SK-N-SH treated with all-trans-retinoic acid at 6 μM for 48 hours (cell line): ENCODE measurements around the gene C12orf75.

Experiments used
- ATAC-seq: fragments of 200-7000 bp; cut with Tn5 transposase; 3 replicates; pipeline ENCODE4 v1.9.1; 2020; ENCODE audit warnings: mild to moderate bottlenecking, moderate library complexity
- BACH2 ChIP-seq: fragments of 250-450 bp; sonication (Bioruptor Pico); IDR thresholded peaks from 2 replicates; pipeline ENCODE4 v1.9.0; 2021; ENCODE audit warnings: mild to moderate bottlenecking, borderline replicate concordance
- CSDC2 ChIP-seq: fragments of 250-450 bp; sonication (Bioruptor Pico); IDR thresholded peaks from 2 replicates; pipeline ENCODE4 v1.5.0; 2020; ENCODE audit warnings: mild to moderate bottlenecking, moderate library complexity
- ESRRG ChIP-seq: fragments of 250-450 bp; sonication (Bioruptor Pico); IDR thresholded peaks from 2 replicates; pipeline ENCODE4 v1.6.1; 2021; ENCODE audit warnings: mild to moderate bottlenecking
- GLIS3 ChIP-seq: fragments of 250-450 bp; sonication (Bioruptor Pico); IDR thresholded peaks from 2 replicates; pipeline ENCODE4 v1.5.0; 2020; ENCODE audit warnings: mild to moderate bottlenecking, moderate library complexity
- ISL1 ChIP-seq: fragments of 250-450 bp; sonication (Bioruptor Pico); IDR thresholded peaks from 2 replicates; pipeline ENCODE4 v2.1.2; 2022; ENCODE audit warnings: mild to moderate bottlenecking, moderate library complexity
- OSR1 ChIP-seq: fragments of 250-450 bp; sonication (Bioruptor Pico); IDR thresholded peaks from 2 replicates; pipeline ENCODE4 v1.8.0; 2022; ENCODE audit warnings: moderate library complexity, mild to moderate bottlenecking, inconsistent platforms
- PPARA ChIP-seq: fragments of 250-450 bp; sonication (Bioruptor Pico); IDR thresholded peaks from 2 replicates; pipeline ENCODE4 v1.5.0; 2020; ENCODE audit warnings: mild to moderate bottlenecking, borderline replicate concordance
- RARB ChIP-seq: fragments of 250-450 bp; sonication (Bioruptor Pico); IDR thresholded peaks from 2 replicates; pipeline ENCODE4 v1.8.0; 2021; ENCODE audit warnings: mild to moderate bottlenecking, moderate library complexity
- TCF4 ChIP-seq: fragments of 250-450 bp; sonication (Bioruptor Pico); IDR thresholded peaks from 2 replicates; pipeline ENCODE4 v1.8.0; 2021; ENCODE audit warnings: mild to moderate bottlenecking, moderate library complexity, borderline replicate concordance
- TOX ChIP-seq: fragments of 250-450 bp; sonication (Bioruptor Pico); IDR thresholded peaks from 2 replicates; pipeline ENCODE4 v1.8.0; 2021; ENCODE audit warnings: mild to moderate bottlenecking, moderate library complexity, borderline replicate concordance
- ZC3H10 ChIP-seq: fragments of 250-450 bp; sonication (Bioruptor Pico); IDR thresholded peaks from 2 replicates; pipeline ENCODE4 v1.5.1; 2021; ENCODE audit warnings: mild to moderate bottlenecking, moderate library complexity
- ZFP3 ChIP-seq: fragments of 250-450 bp; sonication (Bioruptor Pico); IDR thresholded peaks from 2 replicates; pipeline ENCODE4 v1.5.0; 2020; ENCODE audit warnings: mild to moderate bottlenecking, moderate library complexity
- ZFP30 ChIP-seq: fragments of 450-650 bp; formaldehyde crosslinking; IDR thresholded peaks from 2 replicates; pipeline ENCODE4 v1.5.0; 2022; ENCODE audit warnings: mild to moderate bottlenecking, moderate library complexity
- ZNF565 ChIP-seq: fragments of 450-650 bp; formaldehyde crosslinking; conservative IDR thresholded peaks from 2 replicates; pipeline ENCODE4 v1.5.0; 2020; ENCODE audit warnings: low read depth, mild to moderate bottlenecking, moderate library complexity
- ZNF70 ChIP-seq: fragments of 450-650 bp; formaldehyde crosslinking; IDR thresholded peaks from 2 replicates; pipeline ENCODE4 v1.5.0; 2020; ENCODE audit warnings: mild to moderate bottlenecking, moderate library complexity
- ZNF8 ChIP-seq: fragments of 450-650 bp; formaldehyde crosslinking; IDR thresholded peaks from 2 replicates; pipeline ENCODE4 v1.5.0; 2020; ENCODE audit warnings: mild to moderate bottlenecking, moderate library complexity
- TF ChIP-seq, protein P1 (sequence below): fragments of 250-450 bp; sonication (Bioruptor Pico); IDR thresholded peaks from 2 replicates; pipeline ENCODE4 v1.5.0; 2020; ENCODE audit warnings: mild to moderate bottlenecking, moderate library complexity
- TF ChIP-seq, protein P2 (sequence below): fragments of 250-450 bp; sonication (Bioruptor Pico); IDR thresholded peaks from 2 replicates; pipeline ENCODE4 v1.8.0; 2020; ENCODE audit warnings: mild to moderate bottlenecking, moderate library complexity, borderline replicate concordance
- TF ChIP-seq, protein P3 (sequence below): fragments of 250-450 bp; sonication (Bioruptor Pico); IDR thresholded peaks from 2 replicates; pipeline ENCODE4 v1.5.1; 2020; ENCODE audit warnings: low read depth, mild to moderate bottlenecking, moderate library complexity
- TF ChIP-seq, protein P4 (sequence below): fragments of 250-450 bp; sonication (Bioruptor Pico); IDR thresholded peaks from 2 replicates; pipeline ENCODE4 v1.5.1; 2021; ENCODE audit warnings: mild to moderate bottlenecking, moderate library complexity
- TF ChIP-seq, protein P5 (sequence below): fragments of 250-450 bp; sonication (Bioruptor Pico); IDR thresholded peaks from 2 replicates; pipeline ENCODE4 v1.8.0; 2021; ENCODE audit warnings: low read depth, mild to moderate bottlenecking, moderate library complexity, borderline replicate concordance

The C12orf75 gene

DNA sequence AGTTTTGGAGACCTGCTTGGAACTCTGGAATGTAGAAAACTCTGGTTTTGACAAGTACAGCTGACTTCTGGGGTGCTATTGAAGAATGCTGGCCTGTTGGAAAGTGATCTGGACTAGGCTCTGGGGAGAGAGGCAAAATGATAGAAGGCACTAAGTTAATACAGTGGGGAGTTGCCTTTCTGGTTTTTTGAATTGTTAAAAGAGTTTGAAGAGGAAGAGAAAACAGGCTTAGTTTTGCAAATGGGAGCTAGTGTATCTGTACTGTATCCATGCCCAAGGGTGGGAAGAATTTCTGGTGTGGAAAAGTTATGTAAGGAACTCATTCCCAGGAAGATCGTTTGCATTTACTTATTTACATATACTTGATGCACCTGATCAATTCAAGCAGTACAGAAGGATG lies 43.8 kb downstream of the C12orf75 start:
- TF ChIP-seq ZFP3 (CRISPR knock-in tag) (no peak), OSR1 (CRISPR knock-in tag) (no peak), GLIS3 (CRISPR knock-in tag) (no peak), ISL1 (CRISPR knock-in tag) (no peak), TCF4 (CRISPR knock-in tag) (no peak), ZNF70 (no peak), TOX (CRISPR knock-in tag) (no peak), RARB (CRISPR knock-in tag) (no peak), ZNF8 (CRISPR knock-in tag) (no peak), ZFP30 (no peak), ZC3H10 (CRISPR knock-in tag) (no peak)
- TF ChIP-seq, protein P1, sequence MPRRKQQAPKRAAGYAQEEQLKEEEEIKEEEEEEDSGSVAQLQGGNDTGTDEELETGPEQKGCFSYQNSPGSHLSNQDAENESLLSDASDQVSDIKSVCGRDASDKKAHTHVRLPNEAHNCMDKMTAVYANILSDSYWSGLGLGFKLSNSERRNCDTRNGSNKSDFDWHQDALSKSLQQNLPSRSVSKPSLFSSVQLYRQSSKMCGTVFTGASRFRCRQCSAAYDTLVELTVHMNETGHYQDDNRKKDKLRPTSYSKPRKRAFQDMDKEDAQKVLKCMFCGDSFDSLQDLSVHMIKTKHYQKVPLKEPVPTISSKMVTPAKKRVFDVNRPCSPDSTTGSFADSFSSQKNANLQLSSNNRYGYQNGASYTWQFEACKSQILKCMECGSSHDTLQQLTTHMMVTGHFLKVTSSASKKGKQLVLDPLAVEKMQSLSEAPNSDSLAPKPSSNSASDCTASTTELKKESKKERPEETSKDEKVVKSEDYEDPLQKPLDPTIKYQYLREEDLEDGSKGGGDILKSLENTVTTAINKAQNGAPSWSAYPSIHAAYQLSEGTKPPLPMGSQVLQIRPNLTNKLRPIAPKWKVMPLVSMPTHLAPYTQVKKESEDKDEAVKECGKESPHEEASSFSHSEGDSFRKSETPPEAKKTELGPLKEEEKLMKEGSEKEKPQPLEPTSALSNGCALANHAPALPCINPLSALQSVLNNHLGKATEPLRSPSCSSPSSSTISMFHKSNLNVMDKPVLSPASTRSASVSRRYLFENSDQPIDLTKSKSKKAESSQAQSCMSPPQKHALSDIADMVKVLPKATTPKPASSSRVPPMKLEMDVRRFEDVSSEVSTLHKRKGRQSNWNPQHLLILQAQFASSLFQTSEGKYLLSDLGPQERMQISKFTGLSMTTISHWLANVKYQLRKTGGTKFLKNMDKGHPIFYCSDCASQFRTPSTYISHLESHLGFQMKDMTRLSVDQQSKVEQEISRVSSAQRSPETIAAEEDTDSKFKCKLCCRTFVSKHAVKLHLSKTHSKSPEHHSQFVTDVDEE (CRISPR knock-in tag) = no peak
- TF ChIP-seq, protein P2, sequence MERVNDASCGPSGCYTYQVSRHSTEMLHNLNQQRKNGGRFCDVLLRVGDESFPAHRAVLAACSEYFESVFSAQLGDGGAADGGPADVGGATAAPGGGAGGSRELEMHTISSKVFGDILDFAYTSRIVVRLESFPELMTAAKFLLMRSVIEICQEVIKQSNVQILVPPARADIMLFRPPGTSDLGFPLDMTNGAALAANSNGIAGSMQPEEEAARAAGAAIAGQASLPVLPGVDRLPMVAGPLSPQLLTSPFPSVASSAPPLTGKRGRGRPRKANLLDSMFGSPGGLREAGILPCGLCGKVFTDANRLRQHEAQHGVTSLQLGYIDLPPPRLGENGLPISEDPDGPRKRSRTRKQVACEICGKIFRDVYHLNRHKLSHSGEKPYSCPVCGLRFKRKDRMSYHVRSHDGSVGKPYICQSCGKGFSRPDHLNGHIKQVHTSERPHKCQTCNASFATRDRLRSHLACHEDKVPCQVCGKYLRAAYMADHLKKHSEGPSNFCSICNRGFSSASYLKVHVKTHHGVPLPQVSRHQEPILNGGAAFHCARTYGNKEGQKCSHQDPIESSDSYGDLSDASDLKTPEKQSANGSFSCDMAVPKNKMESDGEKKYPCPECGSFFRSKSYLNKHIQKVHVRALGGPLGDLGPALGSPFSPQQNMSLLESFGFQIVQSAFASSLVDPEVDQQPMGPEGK (CRISPR knock-in tag) = no peak
- TF ChIP-seq, protein P3, sequence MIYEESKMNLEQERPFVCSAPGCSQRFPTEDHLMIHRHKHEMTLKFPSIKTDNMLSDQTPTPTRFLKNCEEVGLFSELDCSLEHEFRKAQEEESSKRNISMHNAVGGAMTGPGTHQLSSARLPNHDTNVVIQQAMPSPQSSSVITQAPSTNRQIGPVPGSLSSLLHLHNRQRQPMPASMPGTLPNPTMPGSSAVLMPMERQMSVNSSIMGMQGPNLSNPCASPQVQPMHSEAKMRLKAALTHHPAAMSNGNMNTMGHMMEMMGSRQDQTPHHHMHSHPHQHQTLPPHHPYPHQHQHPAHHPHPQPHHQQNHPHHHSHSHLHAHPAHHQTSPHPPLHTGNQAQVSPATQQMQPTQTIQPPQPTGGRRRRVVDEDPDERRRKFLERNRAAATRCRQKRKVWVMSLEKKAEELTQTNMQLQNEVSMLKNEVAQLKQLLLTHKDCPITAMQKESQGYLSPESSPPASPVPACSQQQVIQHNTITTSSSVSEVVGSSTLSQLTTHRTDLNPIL = no peak
- TF ChIP-seq, protein P4, sequence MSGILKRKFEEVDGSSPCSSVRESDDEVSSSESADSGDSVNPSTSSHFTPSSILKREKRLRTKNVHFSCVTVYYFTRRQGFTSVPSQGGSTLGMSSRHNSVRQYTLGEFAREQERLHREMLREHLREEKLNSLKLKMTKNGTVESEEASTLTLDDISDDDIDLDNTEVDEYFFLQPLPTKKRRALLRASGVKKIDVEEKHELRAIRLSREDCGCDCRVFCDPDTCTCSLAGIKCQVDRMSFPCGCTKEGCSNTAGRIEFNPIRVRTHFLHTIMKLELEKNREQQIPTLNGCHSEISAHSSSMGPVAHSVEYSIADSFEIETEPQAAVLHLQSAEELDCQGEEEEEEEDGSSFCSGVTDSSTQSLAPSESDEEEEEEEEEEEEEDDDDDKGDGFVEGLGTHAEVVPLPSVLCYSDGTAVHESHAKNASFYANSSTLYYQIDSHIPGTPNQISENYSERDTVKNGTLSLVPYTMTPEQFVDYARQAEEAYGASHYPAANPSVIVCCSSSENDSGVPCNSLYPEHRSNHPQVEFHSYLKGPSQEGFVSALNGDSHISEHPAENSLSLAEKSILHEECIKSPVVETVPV (CRISPR knock-in tag) = no peak

DNA sequence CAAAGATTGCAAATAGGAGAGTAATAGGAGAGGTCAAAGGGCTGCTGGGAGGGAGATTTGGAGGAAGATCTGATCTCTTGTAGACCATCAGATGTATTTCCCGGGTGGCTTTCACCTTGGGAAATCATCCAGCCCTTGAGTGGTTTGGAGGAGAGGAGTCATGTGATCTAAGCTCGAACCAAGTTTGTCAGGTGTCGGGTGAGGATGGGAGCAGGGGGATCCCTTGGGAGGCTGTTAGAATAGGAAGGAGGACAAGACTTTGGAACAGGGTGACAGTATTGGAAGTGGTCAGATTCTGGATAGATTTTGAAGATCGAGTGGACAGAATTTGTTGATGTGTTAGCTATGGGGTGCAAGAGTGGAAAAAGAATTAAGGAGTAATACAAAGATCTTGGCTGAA lies 46.6 kb downstream of the C12orf75 start:
- no peak for ATAC-seq
- TF ChIP-seq PPARA (CRISPR knock-in tag) (no peak), ZNF8 (CRISPR knock-in tag) (no peak), BACH2 (CRISPR knock-in tag) (no peak), ESRRG (no peak), CSDC2 (CRISPR knock-in tag) (no peak), TOX (CRISPR knock-in tag) (no peak), ZNF70 (no peak), ZNF565 (no peak), RARB (CRISPR knock-in tag) (no peak), ZFP30 (no peak), ISL1 (CRISPR knock-in tag) (no peak), TCF4 (CRISPR knock-in tag) (no peak), OSR1 (CRISPR knock-in tag) (no peak)
- TF ChIP-seq, protein P4 (CRISPR knock-in tag) = no peak
- TF ChIP-seq, protein P5, sequence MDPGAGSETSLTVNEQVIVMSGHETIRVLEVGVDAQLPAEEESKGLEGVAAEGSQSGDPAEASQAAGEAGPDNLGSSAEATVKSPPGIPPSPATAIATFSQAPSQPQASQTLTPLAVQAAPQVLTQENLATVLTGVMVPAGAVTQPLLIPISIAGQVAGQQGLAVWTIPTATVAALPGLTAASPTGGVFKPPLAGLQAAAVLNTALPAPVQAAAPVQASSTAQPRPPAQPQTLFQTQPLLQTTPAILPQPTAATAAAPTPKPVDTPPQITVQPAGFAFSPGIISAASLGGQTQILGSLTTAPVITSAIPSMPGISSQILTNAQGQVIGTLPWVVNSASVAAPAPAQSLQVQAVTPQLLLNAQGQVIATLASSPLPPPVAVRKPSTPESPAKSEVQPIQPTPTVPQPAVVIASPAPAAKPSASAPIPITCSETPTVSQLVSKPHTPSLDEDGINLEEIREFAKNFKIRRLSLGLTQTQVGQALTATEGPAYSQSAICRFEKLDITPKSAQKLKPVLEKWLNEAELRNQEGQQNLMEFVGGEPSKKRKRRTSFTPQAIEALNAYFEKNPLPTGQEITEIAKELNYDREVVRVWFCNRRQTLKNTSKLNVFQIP = no peak
- TF ChIP-seq, protein P2 (CRISPR knock-in tag) = no peak
- TF ChIP-seq, protein P3 = no peak

More for the DNA sequence above, 43.8 kb downstream of the C12orf75 start:
- ATAC-seq = no peak
